HG03469 (cell line): ENCODE measurements around the gene KIRREL3.

Experiments
- ATAC-seq: cut with Tn5 transposase; IDR thresholded peaks from one replicate; pipeline ENCODE4 v1.9.1; 2021; ENCODE audit warnings: mild to moderate bottlenecking, moderate library complexity, moderate number of reproducible peaks; ENCODE audit not compliant: unreplicated experiment

The KIRREL3 gene

DNA sequence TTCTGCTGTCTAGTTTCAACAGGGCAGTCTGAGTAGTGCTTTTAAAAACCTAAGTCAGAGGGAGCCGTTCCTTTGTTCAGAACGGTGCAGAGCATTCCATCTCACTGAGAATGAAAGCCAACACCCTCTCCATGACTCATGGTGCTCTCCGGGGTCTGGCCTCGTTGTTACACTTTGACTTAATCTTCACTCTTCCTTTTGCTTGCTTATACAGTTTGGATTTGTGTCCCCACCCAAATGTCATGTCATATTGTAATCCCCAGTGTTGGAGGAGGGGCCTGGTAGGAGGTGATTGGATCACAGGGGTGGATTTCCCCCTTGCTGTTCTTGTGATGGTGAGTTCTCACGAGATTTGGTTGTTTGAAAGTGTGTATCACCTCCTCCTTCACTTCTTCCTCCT, 352.8 kb downstream of the KIRREL3 start:
- no peak for ATAC-seq

DNA sequence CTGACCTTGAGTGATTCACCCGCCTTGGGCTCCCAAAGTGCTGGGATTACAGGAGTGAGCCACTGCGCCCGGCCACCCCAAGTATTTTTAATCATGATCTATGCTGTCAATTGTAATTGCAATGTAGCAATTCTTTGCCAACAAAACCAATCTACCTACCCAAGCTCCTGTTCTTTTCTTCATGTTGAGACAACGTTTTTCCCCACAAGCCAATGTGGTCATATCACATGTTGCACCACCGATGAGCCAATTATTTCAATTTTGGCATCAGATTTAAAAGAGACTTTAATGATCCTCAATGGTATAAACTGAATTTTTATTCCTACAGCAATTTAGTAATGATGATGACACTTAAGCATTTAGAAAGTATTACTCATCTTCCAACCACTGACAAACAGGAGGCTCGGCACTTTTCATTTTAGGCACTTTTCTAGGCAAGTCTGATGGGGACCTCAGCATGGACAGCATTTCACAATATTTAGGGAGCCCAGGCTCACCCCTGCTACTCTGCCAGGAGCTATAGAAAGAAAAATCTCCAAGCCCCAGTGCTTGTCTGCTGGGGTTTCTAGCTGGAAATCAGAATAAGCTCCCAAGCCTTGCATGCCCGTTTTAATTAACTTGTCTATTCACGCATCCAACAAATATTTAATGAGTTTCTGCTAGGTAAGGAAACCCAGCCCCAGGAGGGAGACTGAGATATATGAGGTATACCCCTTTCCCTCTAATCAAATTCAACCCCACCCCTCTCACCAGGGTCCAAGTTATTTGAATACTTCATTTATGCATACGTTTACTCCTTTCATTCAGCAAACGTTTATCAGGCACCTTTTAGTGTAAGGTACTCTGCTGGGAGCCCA, 353.6 kb downstream of the KIRREL3 start:
- no peak for ATAC-seq

DNA sequence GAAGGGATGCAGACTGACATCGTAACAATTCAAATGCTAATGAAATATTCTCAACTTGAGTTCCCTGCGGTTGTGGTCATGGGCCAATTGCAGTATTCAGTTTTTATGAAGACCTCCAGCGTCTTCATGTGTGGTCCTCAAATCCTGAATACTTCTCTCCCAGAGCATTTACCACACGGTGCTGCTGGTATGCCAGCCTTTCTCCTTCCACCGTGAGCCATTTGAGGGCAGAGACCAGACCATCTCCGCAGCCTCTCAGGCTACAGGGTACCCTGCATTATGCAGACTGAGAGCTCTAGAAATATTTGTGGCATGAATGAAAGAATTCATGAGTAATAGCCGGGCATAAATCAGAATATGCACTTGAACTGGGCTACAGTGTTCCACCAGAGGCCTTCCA, 355.4 kb downstream of the KIRREL3 start:
- ATAC-seq = no peak

DNA sequence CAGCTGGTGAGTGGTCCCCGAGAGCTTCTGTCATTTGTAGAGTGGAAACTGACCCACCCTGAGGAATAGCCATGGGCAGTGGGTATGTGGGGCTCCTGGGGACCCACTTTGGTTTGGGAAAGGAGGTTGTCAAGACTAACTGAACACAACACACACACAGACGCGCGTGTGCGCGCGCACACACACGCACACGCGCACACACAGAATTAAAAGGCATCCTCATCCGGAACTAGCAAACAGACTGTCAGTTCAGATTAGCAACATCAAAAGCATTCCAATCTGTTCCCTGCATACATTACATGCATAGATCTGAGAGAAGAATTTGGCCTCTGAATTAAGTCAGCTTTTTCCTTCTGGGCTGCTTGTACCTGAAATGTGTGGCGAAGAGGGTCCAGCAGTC, 360.4 kb downstream of the KIRREL3 start:
- ATAC-seq = no peak

DNA sequence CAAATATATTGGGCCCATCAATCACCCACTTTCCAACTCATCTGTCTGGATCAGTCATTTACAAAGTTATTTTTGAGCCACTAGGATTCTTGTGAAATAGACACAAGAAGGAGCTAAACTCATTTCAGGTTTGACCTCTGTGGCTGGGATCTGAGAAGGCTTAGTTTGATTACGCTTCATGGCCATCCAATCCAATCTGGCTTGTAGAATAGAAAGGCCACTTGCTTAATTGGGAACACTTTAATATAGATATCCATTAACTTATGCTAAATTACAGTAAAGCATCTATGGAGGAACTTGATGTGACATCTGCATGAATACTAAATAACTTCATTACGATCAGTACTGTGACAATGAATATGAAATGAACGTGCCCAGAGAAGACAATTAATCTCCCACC, 360.9 kb downstream of the KIRREL3 start:
- no peak for ATAC-seq

DNA sequence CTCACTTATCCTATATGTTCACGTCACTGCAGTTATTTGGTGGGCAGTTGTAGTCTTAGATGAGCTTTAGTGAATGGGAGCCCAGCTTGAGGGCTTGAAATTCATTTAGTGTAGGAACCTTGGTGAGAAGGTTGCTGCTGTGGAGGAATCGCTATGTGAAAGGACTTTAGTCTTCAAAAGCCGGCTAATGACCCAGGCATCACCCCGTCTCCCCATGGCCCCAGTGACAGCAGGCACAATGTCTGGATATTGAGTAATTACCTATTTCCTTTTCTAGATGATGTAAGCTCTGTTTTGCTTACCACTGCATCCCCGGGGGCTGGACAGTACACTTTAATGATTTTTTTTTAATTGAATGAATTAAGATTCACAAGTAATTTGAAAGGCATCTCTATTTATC, 361.9 kb downstream of the KIRREL3 start:
- ATAC-seq = no peak

DNA sequence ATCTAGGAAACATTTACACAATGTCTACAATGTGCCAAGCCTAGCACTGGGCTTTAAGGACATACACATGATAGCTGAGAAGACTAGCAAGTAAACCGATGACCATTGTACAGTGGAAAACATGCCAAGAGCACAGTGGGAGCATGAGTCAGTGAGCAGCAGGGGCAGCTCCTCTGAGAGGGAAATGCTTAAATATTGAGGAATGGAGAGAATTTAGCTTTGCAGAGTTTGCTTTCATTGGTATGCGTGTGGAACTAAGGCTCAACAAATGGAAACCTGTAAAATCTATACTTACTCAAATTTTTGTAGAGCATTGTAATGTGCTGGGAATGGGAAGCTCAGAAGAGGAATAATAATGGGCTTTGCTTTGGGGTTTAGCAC, 362.8 kb downstream of the KIRREL3 start:
- no peak for ATAC-seq

DNA sequence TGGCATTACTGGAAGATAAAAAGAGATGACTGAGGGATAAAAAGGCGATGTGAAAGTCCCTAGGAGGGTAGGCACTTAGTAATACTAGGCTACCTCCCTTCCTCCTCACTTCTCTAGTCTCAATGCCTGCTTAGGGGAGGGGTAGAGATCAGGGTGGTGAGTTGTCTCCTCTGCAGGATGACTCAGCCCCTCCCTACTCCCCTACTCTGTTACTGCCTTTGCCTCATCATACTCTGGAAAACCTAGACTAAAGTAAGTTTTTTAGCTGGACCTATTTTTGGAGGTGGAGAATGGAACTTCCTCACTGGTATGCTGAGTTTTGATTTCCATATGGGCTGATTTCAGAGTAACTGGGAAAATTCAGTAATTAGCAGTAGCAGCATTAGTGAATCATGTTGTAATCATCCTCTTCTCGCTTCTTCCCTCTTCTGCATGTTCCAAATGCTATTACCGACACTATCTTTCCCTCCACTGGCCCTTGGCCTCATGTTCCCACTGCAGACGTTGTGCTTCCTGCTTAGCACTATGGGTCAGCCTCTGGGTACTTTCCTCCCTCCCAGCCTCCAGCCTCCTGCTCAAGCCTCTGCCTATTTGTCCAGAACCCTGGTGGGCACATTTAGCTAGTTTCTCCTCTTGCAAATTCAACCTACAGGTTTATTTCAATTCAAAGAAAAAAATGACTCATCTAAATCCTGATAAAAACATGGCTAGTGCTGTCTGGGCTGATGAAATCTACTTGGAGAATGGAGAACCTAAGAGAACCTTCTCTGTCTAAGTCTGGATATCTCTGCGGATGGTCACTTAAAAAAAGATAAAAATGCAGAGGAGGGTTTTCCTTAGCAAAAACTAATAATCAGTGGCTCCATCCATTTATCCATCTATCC, 363.4 kb downstream of the KIRREL3 start:
- ATAC-seq = no peak

DNA sequence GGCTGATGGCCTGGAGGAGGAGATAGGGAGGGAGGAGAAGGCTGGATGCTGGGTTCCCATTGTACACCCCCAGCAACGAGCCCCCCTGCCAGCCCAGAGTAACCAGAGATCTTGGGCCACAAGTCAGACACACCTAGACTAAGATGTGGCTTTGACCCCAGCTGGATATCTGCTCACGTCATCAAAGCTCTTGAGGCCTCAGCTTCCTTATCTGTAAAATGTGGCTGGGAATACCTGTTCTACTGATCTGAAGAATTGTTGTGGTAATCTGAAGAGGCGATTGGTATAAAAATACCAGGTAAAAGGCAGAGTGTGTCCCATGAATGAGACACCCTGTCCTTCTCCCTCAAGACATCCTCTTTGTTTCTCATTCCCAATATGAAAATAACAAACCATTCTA, 365.1 kb downstream of the KIRREL3 start:
- ATAC-seq = no peak

DNA sequence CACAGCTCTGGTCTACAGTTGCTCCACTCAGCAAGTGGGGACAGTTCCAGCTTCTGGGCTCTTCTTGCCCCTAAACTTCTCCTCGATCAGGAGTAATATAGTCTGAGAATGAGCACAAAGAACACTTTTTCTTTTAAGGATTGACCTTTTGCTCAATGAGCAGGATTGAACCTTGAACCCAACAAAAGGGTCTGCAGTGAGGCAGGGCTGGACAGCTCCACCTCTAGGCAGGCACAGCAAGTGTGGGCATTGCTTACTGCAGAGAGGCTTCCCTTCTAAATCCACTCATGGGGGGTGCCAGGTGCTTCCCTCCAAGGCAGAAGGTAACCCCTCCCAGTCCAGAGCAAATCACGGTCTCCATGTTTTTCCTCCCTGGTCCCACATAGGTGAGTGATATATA, 365.6 kb downstream of the KIRREL3 start:
- ATAC-seq = no peak

DNA sequence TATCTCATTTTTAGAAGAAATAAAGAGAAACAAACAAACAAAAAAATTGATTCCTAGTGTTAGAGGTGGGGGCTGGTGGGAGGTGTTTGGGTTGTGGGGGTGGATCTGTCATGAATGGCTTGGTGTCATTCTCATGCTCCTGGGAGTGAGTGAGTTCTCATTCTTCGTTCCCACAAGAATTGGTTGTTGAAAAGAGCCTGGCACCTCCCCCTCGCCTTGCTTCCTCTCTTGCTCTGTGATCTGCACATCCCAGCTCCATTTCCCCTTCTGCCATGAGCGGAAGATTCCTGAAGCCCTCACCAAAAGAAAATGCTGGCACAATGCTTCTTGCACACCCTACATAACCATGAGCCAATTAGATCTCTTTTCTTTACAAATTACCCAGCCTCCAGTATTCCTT, 367.2 kb downstream of the KIRREL3 start:
- ATAC-seq = no peak

DNA sequence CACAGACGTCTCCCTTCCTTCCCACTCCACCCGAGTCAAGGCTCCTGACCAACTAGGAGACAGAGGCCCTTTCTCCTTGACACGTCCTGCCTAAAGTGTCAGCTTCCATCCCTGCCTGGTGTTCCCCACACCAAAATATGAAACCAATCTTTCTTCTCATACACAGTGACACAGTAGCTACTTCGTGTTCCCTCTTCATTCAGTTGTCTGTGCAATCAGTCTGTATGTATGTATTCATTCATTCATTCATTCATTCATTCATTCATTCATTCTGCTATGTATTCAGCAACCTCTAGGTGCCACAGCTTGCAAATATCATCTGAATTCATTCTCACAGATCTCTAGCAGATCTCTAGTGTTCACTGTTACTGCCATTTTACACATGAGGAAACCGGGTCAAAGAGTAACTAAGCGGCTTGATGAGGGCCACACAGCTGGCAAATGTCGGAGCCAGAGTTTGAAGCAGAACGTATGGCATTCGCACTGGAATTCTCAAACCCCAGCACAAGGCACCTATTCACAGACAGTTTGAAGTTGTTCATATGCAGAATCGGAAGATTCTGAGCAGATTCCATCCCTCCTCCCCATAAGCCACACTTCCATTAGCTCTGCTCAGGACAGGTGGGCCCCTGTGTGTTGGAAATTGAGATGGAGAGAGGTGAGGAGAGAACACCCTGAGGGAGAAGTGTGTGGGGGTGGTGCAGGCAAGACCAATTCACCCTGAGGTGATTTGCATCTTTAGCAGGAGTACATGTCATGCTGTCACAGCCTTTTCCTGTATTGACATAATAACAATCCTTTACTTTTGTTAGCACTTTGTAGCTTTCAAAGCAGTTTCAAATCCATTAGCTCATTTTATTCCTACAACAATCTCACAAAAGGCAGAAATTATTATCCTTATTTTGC, 369.4 kb downstream of the KIRREL3 start:
- no peak for ATAC-seq

DNA sequence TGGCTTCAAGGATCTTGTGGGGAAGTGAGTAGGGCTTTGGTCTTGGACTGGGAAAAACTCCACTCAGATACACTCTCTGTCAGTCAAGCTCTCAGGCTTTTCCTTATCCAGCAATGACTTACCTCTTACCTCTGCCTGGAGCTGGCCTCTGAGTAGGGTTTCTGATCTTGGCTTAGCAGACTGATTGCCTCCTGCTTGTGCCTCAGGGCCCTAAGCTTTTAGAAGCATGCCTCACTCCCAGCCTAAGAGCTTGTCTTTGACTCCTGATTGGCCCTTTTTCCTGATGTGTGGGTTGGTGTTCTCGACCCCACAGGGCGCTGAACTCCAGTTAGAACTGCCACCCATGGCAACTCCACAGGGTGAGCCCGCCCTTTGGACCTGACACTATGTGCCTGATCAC, 370.1 kb downstream of the KIRREL3 start:
- ATAC-seq = no peak

DNA sequence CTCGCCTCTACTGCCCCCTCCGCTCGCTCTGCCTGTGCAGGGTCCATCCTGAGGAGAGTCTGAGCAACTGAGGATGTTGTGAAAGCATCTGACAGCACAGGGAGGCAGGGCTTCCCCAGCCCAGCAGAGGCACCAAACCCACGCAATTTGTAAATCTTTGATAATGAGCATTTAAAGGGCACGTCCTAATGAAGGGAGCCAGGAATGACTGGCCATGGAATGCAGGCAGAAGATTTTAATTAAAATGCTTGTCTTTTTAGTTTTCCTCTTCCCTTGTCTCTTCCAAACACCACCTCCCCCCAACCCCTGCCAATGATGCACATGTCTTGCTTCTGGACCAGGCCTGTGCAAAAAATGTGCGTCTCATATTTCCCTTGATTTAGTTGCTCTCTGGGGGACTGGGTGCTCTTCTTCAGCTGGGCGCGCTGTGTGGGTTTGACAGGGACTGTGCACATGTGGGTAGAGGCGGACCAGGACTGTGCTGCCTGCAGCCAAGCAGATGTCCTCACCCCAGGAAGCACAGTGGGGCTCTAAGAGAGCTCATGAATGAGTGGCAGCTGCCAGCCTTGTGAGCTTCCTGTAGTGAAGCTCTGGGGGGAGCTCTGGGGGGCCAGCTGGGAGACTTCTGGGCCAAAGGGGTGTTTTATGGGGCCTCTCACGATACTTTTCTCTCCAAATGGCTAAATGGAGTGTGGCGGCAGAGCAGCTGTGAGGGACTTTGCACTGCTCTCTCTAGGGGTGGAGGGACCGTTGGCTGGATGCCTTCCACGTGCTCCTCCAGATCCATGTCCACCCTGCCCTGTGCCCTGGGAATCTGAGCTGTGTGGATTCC, 371.6 kb downstream of the KIRREL3 start:
- no peak for ATAC-seq

DNA sequence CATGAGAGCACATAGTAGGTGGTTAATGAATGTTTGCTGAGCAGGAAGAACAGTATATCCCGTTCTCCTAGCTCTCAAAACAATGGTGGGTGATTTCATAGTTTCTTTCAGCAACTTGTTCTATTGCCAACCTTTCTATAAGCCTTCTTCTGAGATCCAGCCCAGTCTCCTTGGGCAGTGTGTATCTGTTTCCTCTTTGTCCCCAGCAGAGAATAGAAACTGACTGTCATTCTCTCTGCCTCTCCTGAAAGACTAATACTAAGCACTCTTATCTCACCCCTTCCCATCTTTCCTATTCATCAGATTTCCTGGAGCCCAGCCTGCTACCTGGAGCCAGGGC, 372.1 kb downstream of the KIRREL3 start:
- no peak for ATAC-seq

DNA sequence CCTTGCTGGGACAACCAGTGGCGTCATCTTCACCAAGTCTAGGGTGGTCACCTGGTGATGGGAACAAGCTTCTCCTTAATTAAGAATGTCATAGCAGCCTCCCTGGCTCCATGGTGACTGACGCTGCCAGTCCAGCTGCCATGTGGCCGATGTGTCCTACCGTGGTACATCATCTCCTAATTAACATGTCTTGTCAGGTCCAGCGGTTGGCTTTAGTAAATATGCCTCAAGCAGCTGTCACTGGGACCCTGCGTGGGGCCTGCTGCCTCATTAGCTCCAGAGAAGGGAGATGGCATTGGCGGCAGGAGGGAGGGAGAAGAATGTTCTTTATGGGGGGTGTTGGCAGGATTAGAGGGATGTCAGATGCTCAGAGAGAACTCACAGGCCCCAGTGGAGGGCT, 373.1 kb downstream of the KIRREL3 start:
- ATAC-seq = no peak

DNA sequence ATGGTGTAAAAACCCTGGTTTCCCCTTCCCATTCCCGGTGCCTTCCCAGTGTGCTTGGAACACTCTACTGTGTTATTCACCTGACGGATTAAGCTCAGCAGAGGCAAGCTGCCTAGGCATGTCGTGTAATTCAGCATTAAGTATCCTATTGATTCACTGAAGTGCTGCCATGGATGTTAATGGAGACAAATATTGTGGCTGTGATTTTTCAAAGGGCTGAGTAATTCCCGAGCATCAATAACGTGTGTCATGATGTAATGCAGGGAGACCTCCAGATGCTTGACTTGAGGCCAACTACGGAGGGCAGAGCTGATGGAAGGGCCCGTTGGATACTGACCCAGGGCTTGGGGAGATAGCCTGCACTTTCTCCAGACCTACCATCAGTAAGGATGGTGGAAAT, 376.1 kb downstream of the KIRREL3 start:
- ATAC-seq = no peak

DNA sequence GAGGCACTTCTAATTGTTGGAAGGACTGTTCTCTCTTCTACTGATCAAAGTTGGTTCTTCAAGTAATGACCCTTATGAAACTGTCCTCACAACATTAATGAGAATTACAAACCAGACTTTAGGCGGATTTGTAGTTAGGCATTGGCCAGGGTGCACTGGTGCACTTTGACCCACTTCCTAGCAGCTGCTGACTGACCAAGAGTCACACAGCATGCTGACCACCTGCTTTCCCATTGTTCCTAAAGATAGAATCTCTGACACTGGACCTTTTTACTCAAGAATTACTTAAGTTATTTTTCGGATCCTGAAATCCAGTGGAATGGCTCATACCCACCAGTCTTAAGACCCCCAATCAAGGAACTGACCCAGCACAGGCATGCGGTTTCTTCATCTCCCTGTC, 381.1 kb downstream of the KIRREL3 start:
- no peak for ATAC-seq

DNA sequence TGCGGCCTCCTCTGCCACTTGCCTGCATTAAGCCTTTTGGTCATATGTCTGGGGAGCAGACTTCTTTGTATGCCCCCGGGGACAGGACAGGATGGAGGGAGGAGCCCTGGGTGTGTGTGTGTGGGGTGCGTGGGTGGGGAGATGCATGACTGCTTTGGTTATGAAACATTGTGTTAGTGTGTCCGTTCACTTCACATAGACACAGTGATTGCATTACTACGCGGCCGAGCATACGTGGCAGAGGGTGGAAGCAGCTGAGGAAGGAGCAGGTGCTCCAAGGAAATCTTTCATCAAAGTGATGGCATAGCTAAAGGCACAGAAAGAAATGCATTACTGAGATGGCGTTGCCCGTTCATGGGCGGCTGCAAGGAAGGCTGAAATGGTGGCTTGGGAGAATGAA, 384.7 kb downstream of the KIRREL3 start:
- no peak for ATAC-seq

DNA sequence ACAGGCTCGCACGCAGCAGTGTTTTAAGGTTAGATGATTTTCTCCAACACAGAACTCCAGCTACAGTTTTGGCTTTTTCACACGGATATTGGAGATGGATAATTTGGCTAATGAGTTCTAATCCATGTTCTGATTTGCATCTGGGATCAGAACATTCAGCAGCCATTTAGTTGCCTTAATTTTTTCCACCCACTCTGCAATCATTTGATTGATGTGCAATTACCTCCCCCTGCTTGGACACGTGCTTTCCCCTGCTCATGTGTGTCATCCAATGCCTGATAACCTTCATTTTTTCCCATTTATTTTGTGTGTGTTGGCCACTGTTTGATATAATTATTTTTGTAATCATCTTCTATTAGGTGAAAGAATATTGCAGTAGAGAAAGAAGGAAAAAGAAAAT, 387.3 kb downstream of the KIRREL3 start:
- no peak for ATAC-seq
